GM21526 (cell line): ENCODE results near the gene MRPL44.
"Not testable (repeated sequence)": the region's sequence is repeated elsewhere in the genome, so short reads cannot be mapped to it uniquely, and the experiment has no call there.

Source experiments
- ATAC-seq: cut with Tn5 transposase; IDR thresholded peaks from one replicate; pipeline ENCODE4 v1.9.1; 2021; ENCODE audit warnings: moderate library complexity; ENCODE audit not compliant: unreplicated experiment, low FRiP score

The MRPL44 gene

DNA sequence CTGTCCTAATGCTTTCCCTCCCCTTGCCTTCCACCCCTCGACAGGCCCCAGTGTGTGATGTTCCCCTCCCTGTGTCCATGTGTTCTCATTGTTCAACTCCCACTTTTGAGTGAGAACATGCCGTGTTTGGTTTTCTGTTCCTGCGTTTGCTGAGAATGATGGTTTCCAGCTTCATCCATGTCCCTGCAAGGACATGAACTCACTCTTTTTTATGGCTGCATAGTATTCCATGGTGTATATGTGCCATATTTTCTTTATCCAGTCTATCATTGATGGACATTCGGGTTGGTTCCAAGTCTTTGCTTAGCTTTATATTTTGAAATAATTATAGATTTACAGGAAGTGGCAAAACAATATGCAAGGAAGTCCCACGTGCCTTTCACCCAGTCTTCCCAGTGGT, 43.4 kb downstream of the MRPL44 start:
- ATAC-seq, result not testable (repeated sequence)

DNA sequence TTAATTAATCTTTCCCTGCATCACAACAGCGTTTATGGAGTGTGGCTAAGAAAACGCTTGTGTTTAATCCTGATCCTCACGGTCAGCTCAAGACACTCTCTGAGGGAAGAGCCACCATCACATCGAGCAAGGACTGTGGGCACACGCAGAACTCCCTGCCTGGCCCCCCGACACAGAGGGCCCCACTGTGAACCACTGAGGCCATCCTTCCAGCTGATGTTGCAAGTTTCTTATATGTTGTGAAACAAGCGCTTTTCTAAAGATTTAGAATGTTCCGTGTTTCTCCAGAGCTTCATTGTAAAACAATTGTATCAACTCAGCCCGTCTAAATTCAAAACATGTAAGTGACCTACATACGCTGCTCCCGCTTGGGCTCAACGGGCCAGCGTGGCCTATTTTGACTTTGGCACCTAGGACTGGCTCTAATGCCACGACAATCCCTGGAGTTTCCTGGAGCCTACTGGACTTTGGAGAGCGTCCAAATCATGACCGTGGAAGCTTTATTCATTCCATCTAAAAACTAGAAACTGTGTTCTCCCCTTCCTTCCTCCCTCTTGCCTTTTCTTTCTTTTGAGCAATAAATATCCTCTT, 46.9 kb downstream of the MRPL44 start:
- ATAC-seq, result no peak

DNA sequence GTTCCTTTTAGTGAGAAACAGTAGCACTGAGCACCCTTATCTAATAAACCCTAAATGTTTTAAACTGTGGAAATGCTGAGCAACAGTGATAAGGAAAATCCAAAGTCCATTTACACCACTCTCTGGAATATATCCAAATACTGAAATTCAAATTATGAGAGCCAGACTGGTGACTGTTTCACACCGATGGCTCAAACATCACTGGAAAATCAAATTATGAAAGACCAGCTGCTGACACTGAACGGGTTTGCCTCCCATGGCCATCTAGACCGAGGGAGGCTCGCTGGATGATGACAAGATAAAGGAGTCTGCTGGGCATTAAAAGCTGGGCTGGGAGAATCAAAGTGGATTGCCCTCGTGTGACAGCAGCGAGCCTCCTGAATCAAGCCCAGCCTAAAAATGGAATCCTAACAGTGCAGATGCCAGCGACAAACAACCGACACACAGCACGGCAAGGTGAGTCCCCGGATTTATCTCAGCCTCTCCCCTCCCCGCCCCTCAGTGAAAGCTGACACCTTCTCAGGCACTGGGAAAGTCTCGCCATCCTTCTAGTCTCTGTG, 51.5 kb downstream of the MRPL44 start:
- no peak for ATAC-seq

DNA sequence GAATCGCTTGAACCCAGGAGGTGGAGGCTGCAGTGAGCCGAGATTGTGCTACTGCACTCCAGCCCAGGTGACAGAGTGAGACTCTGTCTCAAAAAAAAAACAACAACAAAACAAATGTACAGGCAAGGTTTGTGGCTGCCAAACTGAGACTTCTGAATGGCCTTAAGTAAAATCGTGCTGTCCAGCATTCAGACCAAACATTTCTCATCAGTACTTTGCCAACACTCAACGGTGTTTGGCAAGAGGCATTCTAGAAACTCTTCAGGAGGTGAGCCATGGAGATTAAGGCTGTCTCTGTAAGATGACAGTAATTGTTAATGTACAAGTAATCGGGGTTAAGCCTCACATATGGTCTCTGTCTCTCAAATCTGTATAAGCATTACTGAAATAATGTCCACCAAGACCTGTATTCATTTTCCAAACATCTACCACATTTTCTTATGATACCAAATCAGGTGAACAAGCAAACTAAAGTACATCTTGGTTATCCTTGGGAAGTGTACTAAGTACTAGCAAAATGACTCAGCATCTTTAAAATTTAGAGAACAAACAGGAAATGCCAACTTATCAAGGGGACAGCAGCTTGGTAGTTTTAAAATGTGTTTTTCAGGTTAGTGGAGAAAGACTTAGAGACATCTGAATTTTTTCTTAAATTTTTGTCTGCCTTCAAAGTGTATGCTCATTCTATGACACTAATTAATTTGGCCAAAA, 52.5 kb downstream of the MRPL44 start:
- no peak for ATAC-seq

DNA sequence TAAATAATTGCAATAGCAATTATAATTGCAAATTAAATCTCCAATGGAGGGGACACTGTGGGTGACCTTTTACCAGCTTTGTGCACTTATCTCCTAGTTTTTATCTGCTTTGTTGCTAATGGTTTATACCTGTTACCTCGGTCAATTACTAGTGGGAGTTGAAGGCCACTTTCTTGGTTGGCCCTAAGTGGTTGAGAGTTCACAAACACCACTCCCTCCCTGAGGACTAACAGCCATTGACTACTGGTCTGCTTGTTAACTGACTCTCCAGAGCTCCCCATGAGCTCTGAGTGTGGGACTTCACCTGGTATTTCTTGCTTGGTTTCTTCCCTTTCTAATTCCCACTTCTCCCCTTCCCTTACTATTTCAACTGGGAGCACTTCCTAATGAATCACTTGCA, 54.6 kb downstream of the MRPL44 start:
- ATAC-seq, result no peak

DNA sequence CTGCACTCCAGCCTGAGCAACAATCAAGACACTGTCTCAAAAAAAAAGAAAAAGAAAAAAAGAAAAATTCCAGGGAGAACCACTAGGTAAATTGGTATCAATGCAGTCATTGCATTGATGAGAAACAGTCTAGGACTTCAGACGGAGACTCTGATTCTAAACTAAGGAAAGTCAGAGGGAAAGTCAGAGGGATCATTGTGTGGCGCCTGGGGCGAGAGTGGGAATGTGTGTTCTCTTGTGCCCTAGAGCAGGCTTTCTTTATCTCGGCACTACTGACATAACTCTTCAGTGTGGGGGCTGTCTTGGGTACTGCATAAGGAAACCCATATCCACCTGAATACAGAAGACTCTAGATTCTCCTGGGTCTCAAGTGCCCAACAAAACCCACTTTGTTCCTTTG, 57.1 kb downstream of the MRPL44 start:
- no peak for ATAC-seq

DNA sequence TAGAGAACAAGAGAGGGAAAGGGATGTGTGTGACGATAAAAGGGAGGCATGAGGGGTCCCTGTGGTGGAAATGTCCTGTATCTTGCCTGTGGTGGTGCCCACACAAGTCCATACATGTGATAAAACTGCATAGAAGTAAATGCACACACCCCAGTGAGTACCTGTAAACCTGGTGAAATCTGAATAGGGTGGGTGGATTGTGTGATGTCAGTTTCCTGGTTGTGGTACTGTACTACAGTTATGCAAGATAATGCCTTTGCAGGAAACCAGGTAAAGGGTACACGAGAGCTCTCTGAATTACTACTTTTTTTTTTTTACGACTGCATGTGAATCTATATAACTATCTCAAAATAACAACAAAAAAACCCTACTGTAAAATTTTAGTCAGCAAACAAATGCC, 59.7 kb downstream of the MRPL44 start:
- ATAC-seq, result no peak
